WTC11 (cell line): ENCODE measurements around the gene MED15.

Experiments
- ATF1 ChIP-seq: sonication (generic); formaldehyde crosslinking; IDR thresholded peaks from 2 replicates; pipeline ENCODE4 v1.8.1; 2023; ENCODE audit warnings: mild to moderate bottlenecking, moderate library complexity, missing genetic modification reagents
- JUN ChIP-seq: sonication (generic); formaldehyde crosslinking; IDR thresholded peaks from 2 replicates; pipeline ENCODE4 v1.8.0; 2023; ENCODE audit warnings: mild to moderate bottlenecking, missing genetic modification reagents
- MXD4 ChIP-seq: fragments of 250-450 bp; sonication (Bioruptor Pico); IDR thresholded peaks from 2 replicates; pipeline ENCODE4 v1.8.0; 2021; ENCODE audit warnings: mild to moderate bottlenecking, moderate library complexity, borderline replicate concordance
- NFYB ChIP-seq: sonication (generic); formaldehyde crosslinking; conservative IDR thresholded peaks from 2 replicates; pipeline ENCODE4 v1.8.0; 2022; ENCODE audit warnings: low read depth, missing genetic modification reagents
- RELA ChIP-seq: sonication (generic); formaldehyde crosslinking; IDR thresholded peaks from 2 replicates; pipeline ENCODE4 v1.8.1; 2022; ENCODE audit warnings: missing genetic modification reagents, mild to moderate bottlenecking, borderline replicate concordance
- ZNF121 ChIP-seq: sonication (generic); formaldehyde crosslinking; IDR thresholded peaks from 2 replicates; pipeline ENCODE4 v1.8.0; 2023; ENCODE audit warnings: missing genetic modification reagents
- ZNF138 ChIP-seq: sonication (generic); formaldehyde crosslinking; conservative IDR thresholded peaks from 2 replicates; pipeline ENCODE4 v1.8.1; 2022; ENCODE audit warnings: mild to moderate bottlenecking, moderate library complexity, missing genetic modification reagents
- ZNF671 ChIP-seq: fragments of 250-450 bp; sonication (Bioruptor Pico); IDR thresholded peaks from 2 replicates; pipeline ENCODE4 v1.8.0; 2021; ENCODE audit warnings: mild to moderate bottlenecking
- TF ChIP-seq, protein P1 (sequence below): fragments of 200-600 bp; IDR thresholded peaks from 2 replicates; pipeline ENCODE4 v1.8.0; 2022; ENCODE audit warnings: antibody characterized with exemption
- TF ChIP-seq, protein P2 (sequence below): sonication (generic); formaldehyde crosslinking; IDR thresholded peaks from 2 replicates; pipeline ENCODE4 v1.8.1; 2023; ENCODE audit warnings: mild to moderate bottlenecking, missing genetic modification reagents, moderate library complexity
- TF ChIP-seq, protein P3 (sequence below): sonication (generic); formaldehyde crosslinking; IDR thresholded peaks from 2 replicates; pipeline ENCODE4 v1.8.0; 2022; ENCODE audit warnings: mild to moderate bottlenecking, missing genetic modification reagents
- TF ChIP-seq, protein P4 (sequence below): sonication (generic); formaldehyde crosslinking; IDR thresholded peaks from 2 replicates; pipeline ENCODE4 v1.8.0; 2023; ENCODE audit warnings: mild to moderate bottlenecking, missing genetic modification reagents

DNA sequence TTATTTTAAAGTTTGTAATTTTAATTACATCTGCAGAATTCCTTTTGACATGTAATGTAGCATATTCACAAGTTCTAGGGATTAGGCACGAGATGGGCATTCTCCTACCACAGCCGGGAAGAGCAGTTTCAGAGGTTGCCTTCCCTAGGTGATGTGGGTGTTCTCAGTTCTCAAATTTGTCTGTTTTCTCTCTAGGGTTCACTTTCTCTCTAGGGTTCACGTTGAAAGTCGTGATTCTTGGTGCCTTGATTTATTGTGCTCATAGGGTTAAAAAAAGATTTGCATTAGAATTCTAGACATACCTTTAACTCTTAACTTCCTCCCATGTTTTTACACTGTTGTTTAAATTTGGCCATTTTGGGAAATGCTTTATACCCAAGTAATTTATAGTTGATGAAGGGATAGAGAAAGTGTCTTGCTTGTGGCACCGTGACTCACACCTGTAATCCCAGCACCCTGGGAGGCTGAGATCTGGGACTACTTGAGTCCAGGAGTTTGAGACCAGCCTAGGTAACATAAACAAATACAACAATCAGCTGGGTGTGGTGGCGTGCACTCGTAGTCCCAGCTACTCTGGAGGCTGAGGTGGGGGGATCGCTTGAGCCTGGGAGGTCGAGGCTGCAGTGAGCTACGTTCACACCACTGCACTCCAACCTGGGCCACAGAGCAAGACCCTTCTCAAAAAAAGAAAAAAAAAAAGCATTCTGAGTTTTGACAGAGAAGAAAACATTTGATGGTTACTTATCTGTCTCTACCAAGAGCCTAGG is 3.6 kb downstream of the MED15 start:
- TF ChIP-seq ZNF671 (CRISPR knock-in tag) = no peak
- TF ChIP-seq, protein P1, sequence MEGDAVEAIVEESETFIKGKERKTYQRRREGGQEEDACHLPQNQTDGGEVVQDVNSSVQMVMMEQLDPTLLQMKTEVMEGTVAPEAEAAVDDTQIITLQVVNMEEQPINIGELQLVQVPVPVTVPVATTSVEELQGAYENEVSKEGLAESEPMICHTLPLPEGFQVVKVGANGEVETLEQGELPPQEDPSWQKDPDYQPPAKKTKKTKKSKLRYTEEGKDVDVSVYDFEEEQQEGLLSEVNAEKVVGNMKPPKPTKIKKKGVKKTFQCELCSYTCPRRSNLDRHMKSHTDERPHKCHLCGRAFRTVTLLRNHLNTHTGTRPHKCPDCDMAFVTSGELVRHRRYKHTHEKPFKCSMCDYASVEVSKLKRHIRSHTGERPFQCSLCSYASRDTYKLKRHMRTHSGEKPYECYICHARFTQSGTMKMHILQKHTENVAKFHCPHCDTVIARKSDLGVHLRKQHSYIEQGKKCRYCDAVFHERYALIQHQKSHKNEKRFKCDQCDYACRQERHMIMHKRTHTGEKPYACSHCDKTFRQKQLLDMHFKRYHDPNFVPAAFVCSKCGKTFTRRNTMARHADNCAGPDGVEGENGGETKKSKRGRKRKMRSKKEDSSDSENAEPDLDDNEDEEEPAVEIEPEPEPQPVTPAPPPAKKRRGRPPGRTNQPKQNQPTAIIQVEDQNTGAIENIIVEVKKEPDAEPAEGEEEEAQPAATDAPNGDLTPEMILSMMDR = no peak
- TF ChIP-seq NFYB = no peak
- no peak for TF ChIP-seq MXD4 (CRISPR knock-in tag)
- no peak for TF ChIP-seq ZNF121
- TF ChIP-seq, protein P2, sequence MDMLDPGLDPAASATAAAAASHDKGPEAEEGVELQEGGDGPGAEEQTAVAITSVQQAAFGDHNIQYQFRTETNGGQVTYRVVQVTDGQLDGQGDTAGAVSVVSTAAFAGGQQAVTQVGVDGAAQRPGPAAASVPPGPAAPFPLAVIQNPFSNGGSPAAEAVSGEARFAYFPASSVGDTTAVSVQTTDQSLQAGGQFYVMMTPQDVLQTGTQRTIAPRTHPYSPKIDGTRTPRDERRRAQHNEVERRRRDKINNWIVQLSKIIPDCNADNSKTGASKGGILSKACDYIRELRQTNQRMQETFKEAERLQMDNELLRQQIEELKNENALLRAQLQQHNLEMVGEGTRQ = no peak
- TF ChIP-seq ZNF138 = no peak
- no peak for TF ChIP-seq RELA (CRISPR knock-in tag)
- TF ChIP-seq ATF1 (CRISPR knock-in tag) = no peak
- TF ChIP-seq, protein P3, sequence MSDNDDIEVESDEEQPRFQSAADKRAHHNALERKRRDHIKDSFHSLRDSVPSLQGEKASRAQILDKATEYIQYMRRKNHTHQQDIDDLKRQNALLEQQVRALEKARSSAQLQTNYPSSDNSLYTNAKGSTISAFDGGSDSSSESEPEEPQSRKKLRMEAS (CRISPR knock-in tag) = no peak
- no peak for TF ChIP-seq JUN (CRISPR knock-in tag)
- TF ChIP-seq, protein P4, sequence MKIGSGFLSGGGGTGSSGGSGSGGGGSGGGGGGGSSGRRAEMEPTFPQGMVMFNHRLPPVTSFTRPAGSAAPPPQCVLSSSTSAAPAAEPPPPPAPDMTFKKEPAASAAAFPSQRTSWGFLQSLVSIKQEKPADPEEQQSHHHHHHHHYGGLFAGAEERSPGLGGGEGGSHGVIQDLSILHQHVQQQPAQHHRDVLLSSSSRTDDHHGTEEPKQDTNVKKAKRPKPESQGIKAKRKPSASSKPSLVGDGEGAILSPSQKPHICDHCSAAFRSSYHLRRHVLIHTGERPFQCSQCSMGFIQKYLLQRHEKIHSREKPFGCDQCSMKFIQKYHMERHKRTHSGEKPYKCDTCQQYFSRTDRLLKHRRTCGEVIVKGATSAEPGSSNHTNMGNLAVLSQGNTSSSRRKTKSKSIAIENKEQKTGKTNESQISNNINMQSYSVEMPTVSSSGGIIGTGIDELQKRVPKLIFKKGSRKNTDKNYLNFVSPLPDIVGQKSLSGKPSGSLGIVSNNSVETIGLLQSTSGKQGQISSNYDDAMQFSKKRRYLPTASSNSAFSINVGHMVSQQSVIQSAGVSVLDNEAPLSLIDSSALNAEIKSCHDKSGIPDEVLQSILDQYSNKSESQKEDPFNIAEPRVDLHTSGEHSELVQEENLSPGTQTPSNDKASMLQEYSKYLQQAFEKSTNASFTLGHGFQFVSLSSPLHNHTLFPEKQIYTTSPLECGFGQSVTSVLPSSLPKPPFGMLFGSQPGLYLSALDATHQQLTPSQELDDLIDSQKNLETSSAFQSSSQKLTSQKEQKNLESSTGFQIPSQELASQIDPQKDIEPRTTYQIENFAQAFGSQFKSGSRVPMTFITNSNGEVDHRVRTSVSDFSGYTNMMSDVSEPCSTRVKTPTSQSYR (CRISPR knock-in tag) = no peak
